ENCODE data around the gene NRG4. TPM values are rescaled to one million over a fixed set of nuclear protein-coding genes. Genes with fewer than 3 reads are reported as not detected.
"Not testable (repeated sequence)": the region's sequence is repeated elsewhere in the genome, so short reads cannot be mapped to it uniquely, and the experiment has no call there.

The NRG4 gene
- total RNA-seq, 1 donor from 2014 or later: 2.2 TPM

DNA sequence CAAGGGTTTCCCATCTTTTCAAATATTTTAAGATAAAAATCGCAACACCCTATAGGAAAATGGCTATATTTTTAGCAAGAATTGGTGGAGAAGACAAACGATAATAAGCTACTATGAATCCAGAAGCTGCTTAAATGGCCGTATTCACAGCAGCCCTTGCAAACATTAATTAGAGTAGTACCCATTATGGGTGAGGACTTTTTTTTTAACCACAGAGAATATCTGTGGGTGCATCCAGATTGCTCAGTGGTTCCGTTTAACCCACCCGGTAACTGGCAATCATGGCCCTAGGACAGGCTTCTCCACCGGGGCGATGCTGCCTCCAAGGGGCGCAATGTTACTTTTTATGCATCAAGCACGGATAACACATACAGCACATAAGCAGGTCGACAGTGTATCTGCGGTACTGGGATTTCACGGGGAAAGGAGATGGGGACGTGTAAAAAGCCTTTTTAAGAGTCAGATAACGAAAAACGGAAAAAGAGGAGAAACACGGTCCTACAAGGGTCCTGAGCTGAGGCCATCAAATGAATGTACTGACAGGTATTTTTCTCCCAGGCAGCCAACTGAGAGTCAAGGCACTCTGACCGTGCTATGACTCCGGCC is 46.6 kb upstream of the NRG4 start:
- ATAC-seq: peak; percentile 24 to 44
- TF ChIP-seq CTCF (IDR thresholded peaks at IDR 0.05): no peak
- Histone ChIP-seq H3K4me1 (peaks cover 28% of the 10 kb centered on the region), H3K27ac (no peak overlapping the region), H3K36me3 (no peaks in the 10 kb centered on the region), H3K4me3 (peak overlapping the region; percentile 68), H3K27me3 (ENCODE audit: low read depth) (peaks cover 26% of the 10 kb centered on the region), H3K9me3 (no peaks in the 10 kb centered on the region)
- DNase-seq: no peak
- intact Hi-C loops (cut with DNase I): no loop called here

DNA sequence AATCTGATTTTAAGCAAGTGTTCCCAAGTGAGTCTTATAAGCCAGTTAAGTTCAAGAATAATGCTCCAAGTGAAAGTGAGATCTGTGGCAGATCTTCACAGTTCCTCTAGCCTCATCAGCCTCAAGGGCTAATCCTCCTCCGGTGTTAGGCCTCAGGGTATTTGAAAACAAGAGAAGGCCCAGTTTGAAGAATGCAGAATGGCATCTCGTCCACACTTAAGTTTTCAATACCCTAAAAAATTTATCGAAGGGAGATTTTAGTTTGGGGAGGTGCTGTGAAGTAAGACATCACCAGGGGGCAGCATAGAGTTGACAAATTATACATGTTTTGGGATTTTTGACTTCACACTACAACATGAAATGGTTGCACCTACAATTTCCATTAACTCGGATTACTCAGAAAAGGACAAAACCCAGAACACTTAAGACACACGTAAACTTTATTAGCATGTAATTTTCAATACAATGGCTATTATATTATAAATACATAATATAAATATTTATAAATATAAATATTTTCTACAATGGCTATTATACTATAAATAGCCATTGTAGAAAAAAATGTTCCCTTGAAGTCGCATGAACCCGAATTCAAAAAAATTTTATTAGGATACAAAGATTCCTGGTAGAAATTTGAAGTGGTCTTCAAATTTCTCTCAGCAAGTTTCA is 45.2 kb upstream of the NRG4 start:
- Histone ChIP-seq H3K27me3 (ENCODE audit: low read depth) (peaks cover 26% of the 10 kb centered on the region), H3K4me1 (peaks cover 28% of the 10 kb centered on the region), H3K27ac (no peak overlapping the region), H3K9me3 (no peaks in the 10 kb centered on the region), H3K36me3 (no peaks in the 10 kb centered on the region), H3K4me3 (peak overlapping the region; percentile 18)
- intact Hi-C loops (cut with DNase I): no loop called here
- peak; percentile 54 to 59 for ATAC-seq
- TF ChIP-seq CTCF (IDR thresholded peaks at IDR 0.05): peak; percentile 72
- DNase-seq: no peak

DNA sequence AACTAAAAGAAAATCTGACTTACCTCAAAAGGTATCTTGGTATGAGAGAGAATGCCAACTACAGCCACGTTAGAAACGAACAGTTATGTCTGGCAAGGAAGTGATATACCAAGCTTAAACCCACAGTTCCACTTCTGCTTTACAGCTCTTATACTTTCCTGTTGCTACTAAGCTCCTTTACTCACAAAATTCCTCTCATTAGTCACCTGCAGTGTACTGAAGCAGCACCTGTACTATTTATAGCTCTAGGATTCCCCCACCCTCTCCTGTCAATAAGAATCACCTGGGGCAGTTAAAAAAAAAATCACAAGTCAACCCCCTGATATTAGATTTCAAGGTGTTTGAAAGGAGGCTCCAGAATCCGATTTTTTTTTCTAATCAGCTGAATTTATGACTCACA is 44.7 kb upstream of the NRG4 start:
- no peak for TF ChIP-seq CTCF (IDR thresholded peaks at IDR 0.05)
- H3K27ac ChIP-seq: no peak overlapping the region
- H3K4me1 ChIP-seq: peaks cover 28% of the 10 kb centered on the region
- ATAC-seq: peak; percentile 43 to 57
- intact Hi-C loops (cut with DNase I): no loop called here
- no peaks in the 10 kb centered on the region for H3K36me3 ChIP-seq
- no peak for DNase-seq
- H3K27me3 ChIP-seq (ENCODE audit: low read depth): peaks cover 26% of the 10 kb centered on the region
- peak overlapping the region; percentile 18 for H3K4me3 ChIP-seq
- H3K9me3 ChIP-seq: no peaks in the 10 kb centered on the region

DNA sequence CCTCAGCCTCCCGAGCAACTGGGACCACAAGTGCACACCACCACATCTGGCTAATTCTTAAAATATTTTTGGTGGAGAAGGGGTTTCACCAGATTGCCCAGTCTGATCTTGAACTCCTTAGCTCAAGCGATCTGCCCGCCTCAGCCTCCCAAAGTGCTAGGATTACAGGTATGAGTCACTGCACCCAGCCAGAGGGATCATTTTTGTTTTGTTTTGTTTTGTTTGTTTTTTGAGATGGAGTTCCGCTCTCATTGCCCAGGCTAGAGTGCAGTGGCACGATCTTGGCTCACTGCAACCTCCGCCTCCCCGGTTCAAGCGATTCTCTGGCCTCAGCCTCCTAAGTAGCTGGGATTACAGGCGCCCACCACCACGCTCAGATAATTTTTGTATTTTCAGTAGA is 42.0 kb upstream of the NRG4 start:
- ATAC-seq; H3K36me3 ChIP-seq; intact Hi-C loops (cut with DNase I); DNase-seq; H3K4me3 ChIP-seq; H3K27ac ChIP-seq; H3K9me3 ChIP-seq: not testable (repeated sequence)
- H3K27me3 ChIP-seq (ENCODE audit: low read depth): peaks cover 20% of the 10 kb centered on the region
- H3K4me1 ChIP-seq: peaks cover 18% of the 10 kb centered on the region

- no peaks in the 10 kb centered on the region for H3K27me3 ChIP-seq (ENCODE audit: low read depth)
These were observed 26.3 kb upstream of the NRG4 start for GRCh38 chr15:76038512-76038911.

More at GRCh38 chr15:76038512-76038911, 26.3 kb upstream of the NRG4 start:
- Histone ChIP-seq H3K4me1 (no peaks in the 10 kb centered on the region), H3K36me3 (no peaks in the 10 kb centered on the region), H3K27ac (no peak overlapping the region), H3K4me3 (no peak overlapping the region), H3K9me3 (peaks cover 5% of the 10 kb centered on the region)
- intact Hi-C loops (cut with DNase I): no loop called here
- DNase-seq: no peak
- TF ChIP-seq CTCF (IDR thresholded peaks at IDR 0.05): no peak
- ATAC-seq: no peak
